Fibroblast of lung (primary cell): ENCODE results near the gene PEF1.

Experiments
- EZH2 ChIP-seq: IDR thresholded peaks from 2 replicates; pipeline ENCODE4 v1.5.1; 2012; ENCODE audit warnings: low read length, control low read depth, mild to moderate bottlenecking; ENCODE audit errors: missing control alignments
- TF ChIP-seq, protein P1 (sequence below), 2 donors: IDR thresholded peaks in 1 of 2; conservative IDR thresholded peaks in 1 of 2; 1 replicate in 1 of 2; 2 replicates in 1 of 2; pipeline ENCODE4 v1.5.1; 2011 to 2012; ENCODE audit warnings: low read length in 2 of 2, control low read depth in 1 of 2, inconsistent platforms in 1 of 2, low read depth in 1 of 2, mild to moderate bottlenecking in 1 of 2

DNA sequence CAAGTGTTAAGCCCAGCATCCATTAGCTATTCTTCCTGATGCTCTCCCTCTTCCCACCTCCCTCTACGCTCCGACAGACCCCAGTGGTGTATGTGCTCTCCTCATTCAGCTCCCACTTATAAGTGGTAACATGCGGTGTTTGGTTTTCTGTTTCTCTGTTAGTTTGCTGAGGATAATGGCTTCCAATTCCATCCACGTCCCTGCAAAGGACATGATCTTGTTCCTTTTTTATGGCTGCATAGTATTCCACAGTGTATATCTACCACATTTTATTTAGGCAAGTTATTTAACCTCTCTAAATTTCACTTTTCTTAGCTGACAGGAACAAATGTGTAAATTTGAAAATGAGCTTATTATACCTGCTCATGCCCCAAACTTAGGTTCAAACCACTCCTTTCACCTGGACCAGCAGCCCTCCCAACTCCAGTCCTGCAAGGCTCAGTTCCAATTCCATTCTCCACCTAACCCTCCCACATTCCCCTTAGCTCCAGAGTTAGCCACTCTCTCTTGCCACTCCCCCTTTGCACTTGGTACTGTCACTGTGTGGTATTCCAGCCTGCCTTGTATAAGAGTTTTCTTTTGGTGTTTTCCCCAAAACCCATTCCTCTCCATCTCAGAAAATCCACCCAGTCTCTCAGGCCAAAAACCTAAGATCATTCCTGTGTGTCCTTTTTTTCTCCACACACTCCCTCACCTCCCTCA, 1.7 kb upstream of the PEF1 start:
- TF ChIP-seq, protein P1, sequence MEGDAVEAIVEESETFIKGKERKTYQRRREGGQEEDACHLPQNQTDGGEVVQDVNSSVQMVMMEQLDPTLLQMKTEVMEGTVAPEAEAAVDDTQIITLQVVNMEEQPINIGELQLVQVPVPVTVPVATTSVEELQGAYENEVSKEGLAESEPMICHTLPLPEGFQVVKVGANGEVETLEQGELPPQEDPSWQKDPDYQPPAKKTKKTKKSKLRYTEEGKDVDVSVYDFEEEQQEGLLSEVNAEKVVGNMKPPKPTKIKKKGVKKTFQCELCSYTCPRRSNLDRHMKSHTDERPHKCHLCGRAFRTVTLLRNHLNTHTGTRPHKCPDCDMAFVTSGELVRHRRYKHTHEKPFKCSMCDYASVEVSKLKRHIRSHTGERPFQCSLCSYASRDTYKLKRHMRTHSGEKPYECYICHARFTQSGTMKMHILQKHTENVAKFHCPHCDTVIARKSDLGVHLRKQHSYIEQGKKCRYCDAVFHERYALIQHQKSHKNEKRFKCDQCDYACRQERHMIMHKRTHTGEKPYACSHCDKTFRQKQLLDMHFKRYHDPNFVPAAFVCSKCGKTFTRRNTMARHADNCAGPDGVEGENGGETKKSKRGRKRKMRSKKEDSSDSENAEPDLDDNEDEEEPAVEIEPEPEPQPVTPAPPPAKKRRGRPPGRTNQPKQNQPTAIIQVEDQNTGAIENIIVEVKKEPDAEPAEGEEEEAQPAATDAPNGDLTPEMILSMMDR (conservative IDR thresholded peaks at IDR 0.05 in 1 of 2, IDR thresholded peaks at IDR 0.05 in 1 of 2; ENCODE audit: low read depth in 1 of 2, low read length in 2 of 2): no peak
- TF ChIP-seq EZH2: no peak
